Smooth muscle cell of the umbilical artery (primary cell): ENCODE measurements around the gene ADM5. TPM values are rescaled to one million over a fixed set of nuclear protein-coding genes. Genes with fewer than 3 reads are reported as not detected.

Source experiments
- total RNA-seq: library from RNA; depleted of rRNA; stranded (reverse); fragments of >200 nt; gene quantifications from 2 replicates; pipeline ENCODE4 v1.2.3, GENCODE V29; 2014

The ADM5 gene
- total RNA-seq: 0.51 and 0.59 TPM in 2 replicates

GRCh38 chr19:49689133-49690078 is at the start of gene ADM5:
ADM5 (plus strand) TSS chr19:49689594; CDS start chr19:49689838, 244 bp downstream.

GRCh38 chr19:49640113-49640898 is 49.1 kb upstream of the ADM5 start, which contains the start of gene RRAS:
RRAS (minus strand) TSS chr19:49640143; CDS start chr19:49640098, 45 bp downstream.

GRCh38 chr19:49641688-49642491 is 47.5 kb upstream of the ADM5 start, which contains the start of gene SCAF1:
SCAF1 (plus strand) TSS chr19:49642209; CDS start chr19:49645027, 2,818 bp downstream.

GRCh38 chr19:49665351-49666119 is 23.9 kb upstream of the ADM5 start, which contains the start of the genes BCL2L12 and IRF3:
BCL2L12 (plus strand) TSS chr19:49665933; CDS start chr19:49666693, 760 bp downstream.
IRF3 (minus strand) TSS chr19:49665857; CDS start chr19:49664838, 1,019 bp downstream.

DNA sequence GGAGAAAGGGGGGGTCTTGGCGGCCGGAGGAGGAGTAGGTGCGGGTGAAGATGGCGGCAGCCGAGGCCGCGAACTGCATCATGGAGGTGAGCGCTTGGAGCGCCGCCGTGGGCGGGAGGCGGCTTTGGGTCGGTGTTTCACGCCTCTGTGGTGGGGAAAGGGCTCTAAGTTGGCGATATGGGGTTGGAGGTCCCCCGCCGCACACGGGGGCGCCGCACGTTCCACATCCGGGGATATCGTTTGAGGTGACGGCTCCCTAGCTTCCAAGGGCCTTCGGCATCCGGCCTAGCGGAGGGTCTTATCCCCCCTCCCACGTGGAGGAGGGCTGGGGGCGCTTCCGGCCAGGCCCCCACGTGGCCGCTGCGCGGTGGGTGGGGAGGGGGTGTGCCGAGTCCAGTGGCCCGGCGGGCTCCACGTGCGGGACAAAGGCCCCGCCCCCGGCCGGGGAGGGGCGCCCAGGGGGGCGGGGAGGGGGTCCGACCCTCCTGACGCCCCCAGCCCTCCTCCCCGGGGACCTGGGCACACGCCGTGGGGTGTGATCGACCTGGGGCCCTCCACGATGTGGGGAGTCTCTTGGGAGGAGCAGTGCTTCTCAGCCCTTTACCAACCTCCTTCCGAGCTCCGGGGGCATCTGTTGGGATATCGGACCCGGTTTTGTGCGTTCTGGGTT is 12.0 kb upstream of the ADM5 start, which contains the start of gene PRMT1:
TSS of gene PRMT1 (plus strand) at position 41 of the 670 bp plus-strand sequence. CDS start at position 51, 10 bp downstream.

DNA sequence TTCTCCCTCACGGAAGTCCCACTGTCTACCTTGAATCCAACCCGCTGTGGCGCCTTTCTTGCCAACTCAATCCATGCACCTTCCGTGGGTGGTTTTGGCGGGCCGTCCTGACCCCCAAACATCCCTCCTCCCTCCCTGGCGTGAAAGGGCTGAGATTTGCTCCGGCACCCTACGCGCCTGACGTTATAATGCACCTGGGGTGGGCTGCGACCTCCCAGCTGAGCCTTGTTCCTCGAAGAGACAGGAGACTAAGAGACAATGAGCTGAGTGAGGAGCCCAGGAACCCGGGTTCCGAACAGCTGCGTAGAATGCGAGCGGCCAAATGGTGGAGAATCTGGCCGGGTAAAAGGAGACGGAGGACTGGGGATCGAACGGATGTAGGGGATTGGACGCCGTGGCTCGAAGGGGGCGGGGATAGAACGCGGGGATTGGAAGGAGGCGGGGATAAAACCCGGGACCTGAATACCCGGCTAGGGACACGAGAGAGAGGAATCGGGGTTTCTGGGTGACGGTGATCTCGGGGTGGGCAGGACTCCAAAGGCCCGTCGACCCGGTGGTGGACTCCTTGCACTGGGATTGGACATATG is 1.4 kb downstream of the ADM5 start, which contains the start of gene CPT1C:
TSS of gene CPT1C (plus strand) at position 461 of the 587 bp plus-strand sequence. CDS start 1,137 bp downstream, outside the sequence.

Other genes starting within 250 kb of the ADM5 start
- not detected in 2 replicates for gene SLC17A7, start 248.1 kb upstream of the ADM5 start, total RNA-seq
- gene PIH1D1, start 237.8 kb upstream of the ADM5 start, total RNA-seq: 73.1 and 108 TPM in 2 replicates
- 11.9 and 13.5 TPM in 2 replicates for gene ALDH16A1, start 236.4 kb upstream of the ADM5 start, total RNA-seq
- gene FLT3LG, start 215.4 kb upstream of the ADM5 start, total RNA-seq: 1.2 and 2.1 TPM in 2 replicates
- gene RPL13A, start 202.0 kb upstream of the ADM5 start, total RNA-seq: 1,158 and 2,408 TPM in 2 replicates
- 1,449 and 3,403 TPM in 2 replicates for gene RPS11, start 193.2 kb upstream of the ADM5 start, total RNA-seq
- gene FCGRT, start 176.9 kb upstream of the ADM5 start, total RNA-seq: 33.5 and 71.9 TPM in 2 replicates
- 388 and 521 TPM in 2 replicates for gene RCN3, start 161.6 kb upstream of the ADM5 start, total RNA-seq
- gene NOSIP, start 109.0 kb upstream of the ADM5 start, total RNA-seq: 28.3 and 49.6 TPM in 2 replicates
- gene PRRG2, start 108.3 kb upstream of the ADM5 start, total RNA-seq: 0.23 and 0.89 TPM in 2 replicates
- 2.7 and 5.2 TPM in 2 replicates for gene PRR12, start 98.4 kb upstream of the ADM5 start, total RNA-seq
- 45.1 and 75.3 TPM in 2 replicates for gene RRAS, start 49.5 kb upstream of the ADM5 start, total RNA-seq
- 18.4 and 40.9 TPM in 2 replicates for gene SCAF1, start 47.4 kb upstream of the ADM5 start, total RNA-seq
- 33.0 and 64.1 TPM in 2 replicates for gene IRF3, start 23.7 kb upstream of the ADM5 start, total RNA-seq
- gene BCL2L12, start 23.7 kb upstream of the ADM5 start, total RNA-seq: 1.5 and 2.4 TPM in 2 replicates
- gene PRMT1, start 12.3 kb upstream of the ADM5 start, total RNA-seq: 303 and 388 TPM in 2 replicates
- gene CPT1C, start 1.5 kb downstream of the ADM5 start, total RNA-seq: 18.4 and 18.7 TPM in 2 replicates
- 0.28 TPM in 1 of 2 replicates, not detected in the other for gene TSKS, start 73.7 kb downstream of the ADM5 start, total RNA-seq
- 63.0 and 125 TPM in 2 replicates for gene AP2A1, start 77.4 kb downstream of the ADM5 start, total RNA-seq
- 10.4 and 16.1 TPM in 2 replicates for gene FUZ, start 123.7 kb downstream of the ADM5 start, total RNA-seq
- gene MED25, start 128.7 kb downstream of the ADM5 start, total RNA-seq: 28.9 and 32.4 TPM in 2 replicates
- gene PTOV1, start 161.6 kb downstream of the ADM5 start, total RNA-seq: 58.5 and 74.6 TPM in 2 replicates
- gene PNKP, start 178.0 kb downstream of the ADM5 start, total RNA-seq: 40.2 and 40.4 TPM in 2 replicates
- 9.8 and 13.5 TPM in 2 replicates for gene AKT1S1, start 187.8 kb downstream of the ADM5 start, total RNA-seq
- gene TBC1D17, start 188.1 kb downstream of the ADM5 start, total RNA-seq: 10.1 and 16.1 TPM in 2 replicates
- 2.1 TPM in 2 replicates for gene IL4I1, start 207.3 kb downstream of the ADM5 start, total RNA-seq
- 4.5 and 4.8 TPM in 2 replicates for gene ATF5, start 239.6 kb downstream of the ADM5 start, total RNA-seq
- gene NUP62, start 239.9 kb downstream of the ADM5 start, total RNA-seq: 19.6 and 36.5 TPM in 2 replicates